Measurements from ENCODE around the gene XRCC4.
"Not testable (repeated sequence)": the region's sequence is repeated elsewhere in the genome, so short reads cannot be mapped to it uniquely, and the experiment has no call there.

XRCC4 gene

DNA sequence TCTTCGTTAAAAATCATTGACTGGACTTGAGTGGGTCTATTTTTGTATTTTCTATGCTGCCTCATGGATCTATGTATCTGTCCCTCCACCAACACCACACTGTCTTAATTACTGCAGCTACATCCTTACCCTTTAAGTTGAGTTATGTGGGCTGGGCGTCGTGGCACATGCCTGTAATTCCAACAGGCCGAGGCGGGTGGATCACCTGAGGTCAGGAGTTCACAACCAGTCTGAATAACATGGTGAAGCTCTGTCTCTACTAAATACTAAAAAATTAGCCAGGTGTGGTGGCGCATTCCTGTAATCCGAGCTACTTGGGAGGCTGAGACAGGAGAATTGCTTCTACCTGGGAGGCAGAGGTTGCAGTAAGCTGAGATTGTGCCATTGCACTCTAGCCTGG, 48.2 kb downstream of the XRCC4 start:
- no peak for DNase-seq

DNA sequence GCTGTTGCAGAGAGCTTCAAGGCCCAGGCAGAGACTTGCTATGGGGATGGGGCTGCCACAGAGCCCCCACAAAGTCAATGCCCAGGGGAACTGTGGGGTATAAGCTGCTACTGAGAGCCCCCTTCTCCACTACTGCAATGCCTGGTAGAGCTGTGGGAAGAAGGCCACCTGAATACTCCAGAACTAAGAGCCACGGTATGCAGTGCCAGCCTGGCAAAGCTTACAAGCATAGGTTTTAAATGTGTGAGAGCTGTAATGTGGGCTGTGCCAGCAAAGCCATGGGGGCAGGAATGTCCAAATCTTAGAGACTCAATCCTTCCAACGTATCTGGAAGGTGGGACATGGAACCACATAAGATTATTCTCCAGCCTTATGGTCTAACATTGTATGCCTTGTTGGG, 49.2 kb downstream of the XRCC4 start:
- no peak for DNase-seq

DNA sequence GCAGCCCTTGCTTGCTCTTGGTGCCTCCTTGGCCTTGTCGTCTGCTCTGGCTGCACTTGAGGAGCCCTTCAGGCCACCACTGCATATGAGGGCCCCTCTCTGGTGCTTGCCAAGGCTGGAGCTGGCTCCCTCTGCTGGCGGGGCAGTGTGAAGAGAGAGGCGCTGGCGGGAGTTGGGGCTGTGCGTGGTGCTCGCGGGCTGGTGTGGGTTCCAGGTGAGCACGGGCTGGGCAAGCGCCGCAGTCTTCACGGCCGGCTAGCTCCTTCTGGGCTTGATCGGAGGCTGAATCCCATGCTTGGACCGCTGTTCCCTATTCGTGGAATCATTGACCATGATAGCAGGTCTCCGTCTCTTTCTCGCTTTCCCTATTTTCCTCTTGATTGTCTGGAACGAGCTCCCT, 56.5 kb downstream of the XRCC4 start:
- DNase-seq, result no peak

DNA sequence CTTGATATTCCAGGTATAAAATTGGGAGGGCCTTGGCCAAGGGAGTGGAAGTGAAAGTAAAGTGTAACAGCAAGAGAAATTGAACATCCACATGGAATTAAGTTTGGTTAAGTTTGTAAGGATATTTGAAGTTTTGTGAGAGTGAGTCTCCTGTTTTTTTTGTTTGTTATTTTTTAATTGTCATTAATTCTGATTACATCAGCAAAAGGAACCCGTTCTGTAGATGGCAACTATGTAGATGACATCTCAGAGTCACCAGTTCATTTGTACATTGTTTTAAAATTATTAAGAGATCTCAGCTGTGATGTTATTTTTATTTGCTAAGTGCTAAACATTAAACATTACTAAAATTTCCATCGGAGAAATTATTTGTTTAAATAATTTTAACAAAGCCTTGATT, 65.2 kb downstream of the XRCC4 start:
- no peak for DNase-seq

DNA sequence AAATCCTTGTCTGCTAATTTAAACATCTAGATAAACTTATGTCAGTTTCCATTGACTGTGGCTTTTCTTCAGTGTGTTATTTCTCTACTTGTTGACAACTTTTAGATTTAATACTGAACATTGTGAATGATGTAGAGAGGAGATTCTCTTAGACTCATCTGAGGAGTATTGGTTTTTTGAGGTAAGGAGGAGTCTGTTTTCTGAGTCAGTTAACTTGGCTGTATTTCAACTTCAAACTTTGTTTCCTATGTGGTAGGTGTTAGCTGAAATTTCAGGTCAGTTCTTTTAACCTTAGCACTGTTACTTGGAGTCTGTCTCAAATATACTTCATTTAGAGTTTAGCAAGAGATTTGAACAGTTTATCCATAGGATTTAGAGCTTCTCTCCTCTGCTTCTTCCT, 67.9 kb downstream of the XRCC4 start:
- no peak for DNase-seq

DNA sequence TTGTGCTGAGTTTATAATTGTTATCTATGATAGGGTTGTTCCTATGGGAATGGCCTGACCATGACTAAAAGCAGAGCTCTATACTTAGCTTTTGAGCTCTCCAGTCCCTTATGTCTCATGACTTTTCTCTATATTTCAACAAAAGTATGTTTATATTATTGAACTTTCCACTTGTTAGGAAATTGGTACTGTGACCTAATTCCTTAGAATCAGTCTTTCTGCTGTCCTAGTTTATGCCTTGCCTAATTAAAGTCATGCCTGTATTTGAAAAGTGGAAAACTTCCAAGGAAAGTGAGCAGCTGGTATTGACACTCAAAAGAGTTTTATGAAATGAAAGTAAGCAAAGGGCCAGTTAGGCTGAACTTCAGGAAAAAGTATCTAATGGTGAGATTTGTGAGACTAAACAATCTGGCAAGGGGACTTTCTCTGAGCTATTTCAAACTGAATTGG, 68.6 kb downstream of the XRCC4 start:
- DNase-seq, result no peak

DNA sequence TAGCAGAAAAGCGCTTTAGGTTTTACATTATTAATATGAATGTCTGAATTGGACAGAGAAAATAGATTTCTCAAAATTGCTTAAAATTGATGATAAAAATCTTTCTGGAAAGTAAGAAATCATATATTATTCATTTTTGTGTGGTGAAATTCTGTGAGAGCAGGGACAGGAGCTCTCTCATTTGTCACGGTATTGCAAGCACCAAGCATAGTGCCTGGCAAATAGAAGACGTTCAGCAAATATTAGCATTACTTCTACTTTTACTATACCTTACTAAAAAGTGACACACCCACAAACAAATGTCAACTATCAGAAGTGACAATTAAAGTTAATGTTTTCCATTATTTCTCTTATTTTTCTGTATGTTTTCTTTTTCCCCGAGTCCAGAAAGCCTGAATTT, 69.1 kb downstream of the XRCC4 start:
- no peak for DNase-seq

DNA sequence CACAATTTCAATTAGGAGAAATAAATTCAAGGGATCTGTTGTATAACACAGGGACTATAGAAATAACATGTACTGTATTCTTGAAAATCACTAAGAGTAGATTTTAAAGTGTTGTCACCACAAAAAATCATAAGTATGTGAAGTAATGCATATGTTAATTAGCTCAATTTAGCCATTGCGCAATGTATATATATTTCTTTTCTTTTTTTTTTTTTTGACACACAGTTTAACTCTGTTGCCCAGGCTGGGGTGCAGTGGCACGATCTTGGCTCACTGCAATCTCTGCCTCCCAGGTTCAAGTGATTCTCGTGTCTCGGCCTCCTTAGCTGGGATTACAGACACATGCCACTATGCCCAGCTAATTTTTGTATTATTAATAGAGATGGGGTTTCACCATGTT, 70.2 kb downstream of the XRCC4 start:
- no peak for DNase-seq

DNA sequence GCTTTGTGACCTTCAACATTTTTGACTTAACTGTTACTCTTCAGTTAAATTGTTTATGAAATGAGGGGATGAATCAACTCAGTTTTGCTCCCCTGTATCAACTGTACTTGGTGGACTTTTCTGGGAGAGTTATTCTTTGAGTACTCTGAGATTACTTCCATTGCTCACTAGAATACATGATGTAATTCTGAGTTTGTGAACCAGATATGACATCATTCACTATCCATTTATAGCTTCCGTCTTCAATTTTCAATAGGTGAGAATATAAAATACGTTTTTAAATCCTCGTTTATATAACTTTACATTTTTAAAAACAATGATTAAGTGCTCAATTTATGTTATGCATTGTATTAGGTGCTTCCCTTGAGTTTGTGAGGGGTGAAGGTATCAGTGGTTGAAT, 71.0 kb downstream of the XRCC4 start:
- DNase-seq, result no peak

DNA sequence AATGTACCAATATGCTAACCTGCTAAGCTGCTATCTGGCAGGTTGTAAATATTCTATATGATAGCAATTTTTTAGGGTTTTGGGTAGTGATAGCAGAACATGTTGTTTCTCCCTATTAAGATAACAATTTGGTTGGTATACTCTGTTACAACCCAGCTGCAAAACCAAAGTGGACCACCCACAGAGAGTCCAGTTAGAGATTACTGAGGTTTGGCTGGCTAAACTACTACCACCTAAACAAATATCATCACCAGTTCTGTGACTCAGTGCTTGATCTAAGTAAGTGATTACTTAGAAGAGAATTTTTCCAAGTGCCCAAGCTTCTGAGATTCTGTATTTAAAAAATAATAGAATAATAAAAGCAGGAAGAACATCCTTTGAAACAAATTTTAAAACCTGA, 72.3 kb downstream of the XRCC4 start:
- DNase-seq, result no peak

DNA sequence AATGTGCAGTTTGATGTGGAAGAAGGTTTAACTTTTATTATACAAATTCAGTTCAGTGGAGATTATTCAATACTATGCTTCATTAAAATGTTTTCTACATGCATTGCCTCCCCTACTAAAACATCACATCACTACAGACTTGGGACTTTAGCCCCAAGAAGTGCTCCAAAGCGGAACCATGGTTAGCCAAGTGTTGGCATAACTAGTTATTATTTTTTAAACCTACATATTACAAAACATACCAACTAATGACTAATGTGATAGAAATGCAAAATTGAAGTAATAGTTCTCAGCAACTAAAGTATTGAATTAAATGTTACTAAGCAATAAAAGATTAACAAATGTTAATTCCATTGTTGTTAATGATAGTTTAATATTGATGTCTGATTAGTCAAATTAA, 74.5 kb downstream of the XRCC4 start:
- no peak for DNase-seq

DNA sequence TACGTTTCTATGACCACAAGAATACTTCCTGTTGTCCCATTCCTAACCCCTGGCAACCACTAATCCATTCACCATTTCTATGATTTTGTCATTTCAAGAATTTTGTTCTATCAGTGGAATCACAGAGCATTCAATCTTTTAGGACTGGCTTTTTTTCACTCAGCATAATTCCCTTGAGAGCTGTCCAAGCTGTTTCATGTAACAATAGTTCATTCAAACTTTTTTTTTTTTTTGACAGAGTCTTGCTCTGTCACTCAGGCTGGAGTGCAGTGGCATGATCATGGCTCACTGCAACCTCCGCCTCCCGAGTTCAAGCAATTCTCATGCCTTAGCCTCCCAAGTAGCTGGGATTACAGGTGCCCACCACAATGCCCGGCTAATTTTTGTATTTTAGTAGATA, 75.6 kb downstream of the XRCC4 start:
- DNase-seq, result not testable (repeated sequence)

DNA sequence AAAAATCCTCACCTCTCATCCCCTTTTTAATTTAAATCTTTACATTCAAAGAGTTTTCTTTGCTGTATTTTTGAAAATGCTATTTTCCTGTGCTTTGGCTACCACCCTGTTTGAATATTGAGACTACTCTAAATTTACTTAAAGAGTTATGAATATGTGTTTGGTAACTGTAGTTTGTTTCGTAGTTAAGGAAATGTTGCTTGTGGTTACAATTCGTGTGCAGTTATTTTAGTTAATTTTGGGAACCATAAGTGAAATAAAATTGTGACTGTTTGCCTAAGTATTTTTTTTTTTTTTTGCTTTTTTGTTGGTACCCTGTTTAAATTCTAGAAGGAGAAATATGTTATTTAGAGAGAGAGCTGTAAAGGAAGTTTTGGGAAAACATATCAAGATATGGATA, 78.7 kb downstream of the XRCC4 start:
- DNase-seq, result no peak

DNA sequence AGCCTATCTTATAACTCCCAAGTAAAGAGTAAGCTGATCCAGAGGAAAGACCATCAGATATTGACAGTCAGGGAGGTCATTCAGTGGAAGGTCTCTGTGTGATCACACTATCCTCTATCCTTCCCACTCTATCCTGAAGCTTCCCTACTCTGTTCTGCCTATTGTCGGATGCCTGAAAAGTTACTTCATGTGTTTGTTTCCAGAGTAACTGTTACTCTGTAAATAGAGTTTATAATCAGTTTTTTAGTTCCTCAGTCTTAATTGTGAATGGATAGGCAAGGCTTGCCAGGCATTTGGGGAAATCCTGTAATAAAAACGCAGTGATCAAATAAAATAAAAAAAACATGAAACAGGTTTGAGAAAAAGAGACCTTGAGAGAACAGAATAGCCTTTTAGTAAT, 79.8 kb downstream of the XRCC4 start:
- DNase-seq, result peak; percentile 11 to 12

DNA sequence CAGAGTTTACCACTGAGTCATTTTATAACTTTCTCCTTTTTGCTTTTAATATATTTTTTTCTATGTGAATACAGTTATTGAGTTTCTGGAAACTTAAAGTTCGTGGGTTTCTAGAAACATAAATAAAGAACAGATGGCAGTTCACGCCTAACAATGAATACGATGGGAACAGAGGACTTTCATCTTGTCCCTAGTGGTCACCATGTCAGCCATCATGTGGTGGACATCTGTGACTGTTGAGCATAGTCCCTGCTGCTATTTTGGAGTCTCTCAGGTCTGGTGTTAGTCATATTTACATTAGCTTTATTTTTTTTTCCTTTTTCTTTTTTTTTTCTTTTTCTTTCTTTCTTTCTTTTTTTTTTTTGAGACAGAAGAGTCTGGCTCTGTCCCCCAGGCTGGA, 85.3 kb downstream of the XRCC4 start:
- no peak for DNase-seq

DNA sequence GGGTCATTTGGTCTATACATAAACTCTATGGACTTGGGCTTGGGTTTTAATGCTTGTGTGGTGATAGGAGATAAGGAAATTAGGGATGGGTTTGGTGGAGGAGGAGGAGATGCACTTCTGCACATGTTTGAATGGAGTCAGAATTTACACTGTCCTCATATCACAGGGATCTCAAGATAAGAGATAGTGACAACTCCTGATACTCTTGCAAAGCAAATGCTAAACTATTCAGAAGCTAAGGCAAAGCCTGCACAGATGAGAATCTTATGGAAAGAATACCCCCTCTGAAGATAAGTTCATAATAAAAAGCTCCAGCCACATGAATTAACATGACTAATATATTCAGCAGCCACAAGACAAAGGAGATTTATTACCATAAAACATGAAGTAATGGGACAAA, 90.2 kb downstream of the XRCC4 start:
- DNase-seq, result no peak

DNA sequence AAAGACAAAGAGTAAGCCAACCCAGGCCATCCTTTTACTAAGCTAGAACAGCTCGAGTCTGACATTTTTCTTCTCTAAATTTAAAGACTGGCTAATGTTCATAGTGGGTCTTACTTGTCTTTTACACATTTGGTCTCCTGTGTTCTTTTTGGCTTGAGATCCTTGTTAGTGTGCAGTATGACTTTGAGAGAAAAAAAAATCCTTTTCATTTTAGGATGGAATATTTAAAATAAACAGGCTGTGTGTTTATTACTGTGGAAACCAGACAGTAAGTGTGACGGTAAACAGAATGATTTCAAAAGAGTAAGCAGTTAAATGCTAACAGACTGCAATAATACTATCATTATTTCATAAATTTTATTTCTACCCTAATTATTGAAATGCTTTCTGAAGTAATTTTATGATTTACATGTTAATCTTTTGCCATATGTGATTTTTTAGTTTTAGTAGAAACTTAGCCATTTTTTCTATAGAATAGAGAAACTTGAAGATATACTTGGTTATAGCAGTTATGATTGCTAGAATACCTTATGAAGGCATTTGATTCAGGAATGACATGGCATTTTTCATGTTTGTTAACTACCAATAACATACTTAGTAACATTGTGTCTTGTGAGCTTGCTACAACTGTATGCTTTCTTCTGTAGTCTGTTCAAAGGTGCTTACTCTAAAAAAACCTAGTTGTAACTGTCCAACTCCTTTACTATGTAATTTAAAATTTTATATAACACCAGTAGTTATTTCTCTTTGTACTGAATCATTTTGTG, 92.4 kb downstream of the XRCC4 start:
- no peak for DNase-seq

DNA sequence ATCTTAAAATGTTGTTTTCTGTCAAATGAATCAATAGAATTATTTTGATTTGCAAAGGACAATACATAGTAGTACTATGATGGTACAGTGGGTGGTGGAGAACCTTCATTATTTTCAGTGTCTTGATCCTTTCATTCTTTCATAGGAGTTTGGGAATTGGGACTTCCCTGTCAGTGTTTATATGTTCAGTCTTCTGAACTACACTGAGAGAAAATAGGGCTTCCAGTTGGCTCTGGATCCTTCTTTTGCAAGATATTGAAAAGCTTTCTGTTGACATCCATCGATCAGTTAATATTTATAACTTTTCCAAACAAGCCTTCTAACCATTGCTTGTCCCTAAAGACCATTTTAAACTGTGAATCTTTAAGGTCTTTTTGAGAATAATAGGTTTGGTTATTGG, 94.7 kb downstream of the XRCC4 start:
- no peak for DNase-seq

DNA sequence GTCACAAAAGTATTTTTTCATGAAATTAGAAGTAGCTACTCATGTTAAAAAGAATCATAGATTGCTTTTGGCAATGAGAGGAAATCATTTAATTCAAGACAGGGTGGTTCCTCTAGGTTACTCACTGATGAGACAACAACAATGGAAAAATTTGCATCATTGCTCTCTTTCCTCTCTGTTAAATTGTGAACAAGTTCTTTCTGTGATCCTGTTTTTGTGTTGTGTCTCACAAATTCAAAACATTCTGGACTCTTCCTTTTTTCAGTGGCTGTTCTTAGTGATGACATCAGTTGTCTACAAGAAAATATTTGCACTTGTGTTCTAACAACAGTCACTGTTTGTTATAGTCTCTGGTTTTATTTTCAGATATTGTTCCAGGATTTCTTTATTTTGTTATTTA, 95.3 kb downstream of the XRCC4 start:
- DNase-seq, result peak; percentile 15 to 37

DNA sequence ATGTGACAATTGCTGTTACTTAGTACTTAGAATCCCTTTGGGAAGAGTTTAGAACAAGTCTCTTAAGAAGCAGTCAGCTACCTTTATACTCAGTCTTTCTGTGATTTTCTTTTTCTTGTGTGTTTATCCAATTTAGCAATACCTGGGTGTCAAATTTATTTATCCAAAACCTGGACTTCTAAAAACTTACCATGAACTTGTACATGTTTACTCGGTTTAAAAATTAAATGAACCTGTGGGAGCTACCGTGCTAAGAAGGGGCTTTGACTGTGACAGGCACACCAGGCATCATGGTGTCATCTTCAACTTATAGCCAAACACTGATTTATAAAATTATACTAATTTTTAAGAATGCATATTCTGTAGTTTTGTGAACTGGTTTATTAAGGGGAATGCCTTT, 96.5 kb downstream of the XRCC4 start:
- no peak for DNase-seq

DNA sequence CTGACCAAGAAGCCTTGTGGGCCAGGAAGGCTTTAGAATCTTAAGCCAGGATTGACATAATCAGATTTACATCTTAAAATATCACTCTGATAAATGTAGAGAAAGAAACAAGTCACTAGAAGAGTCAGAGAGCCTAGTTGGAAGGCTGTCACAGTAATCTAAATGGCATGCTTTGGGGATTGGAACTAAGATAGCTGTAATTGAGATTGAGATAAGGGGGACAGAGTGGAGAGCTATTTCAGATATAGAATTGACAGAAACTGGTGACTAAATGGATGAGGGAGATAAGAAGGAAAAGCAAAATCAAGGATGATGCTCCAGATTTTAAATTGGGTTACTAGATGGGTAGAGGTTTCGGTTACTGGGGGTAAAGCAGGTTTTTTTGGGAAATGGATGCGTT, 100.5 kb downstream of the XRCC4 start:
- DNase-seq, result no peak

DNA sequence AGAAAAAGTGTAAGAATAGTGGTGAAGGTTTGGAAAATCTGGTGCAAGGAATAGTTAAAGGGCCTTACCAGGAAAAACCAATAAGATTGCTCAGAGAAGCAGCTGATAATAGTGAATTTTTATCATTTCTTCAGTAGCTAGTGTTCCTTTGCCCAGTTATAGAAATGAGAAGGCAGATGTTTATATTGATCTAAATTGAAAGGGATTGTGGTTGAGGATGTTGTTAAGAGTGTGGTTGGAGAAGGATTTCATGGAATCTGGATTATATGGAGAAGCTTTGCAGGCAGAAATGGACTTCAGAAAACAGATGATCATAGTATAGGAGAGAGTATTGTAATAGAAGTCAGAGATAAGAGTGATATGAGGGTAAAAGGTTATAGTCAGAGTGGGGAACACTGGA, 102.6 kb downstream of the XRCC4 start:
- no peak for DNase-seq

DNA sequence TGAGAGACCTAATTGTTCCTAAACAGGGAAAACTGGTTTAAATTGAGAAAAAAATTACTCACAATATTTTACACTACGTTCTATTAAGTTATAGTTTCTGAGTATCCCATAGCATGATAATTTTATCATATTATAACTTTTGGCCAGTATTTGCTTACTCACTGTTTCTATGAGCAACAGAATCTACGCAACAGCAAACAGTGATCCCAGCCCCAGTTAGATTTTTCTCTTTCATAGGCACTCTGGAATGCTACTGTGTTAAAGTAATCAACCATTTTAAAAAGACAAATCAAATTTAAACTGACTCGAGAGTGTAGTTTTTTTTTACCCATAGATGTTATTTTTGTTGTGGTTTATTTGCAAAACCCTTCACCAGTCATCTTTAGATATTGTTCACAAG, 107.2 kb downstream of the XRCC4 start:
- no peak for DNase-seq

DNA sequence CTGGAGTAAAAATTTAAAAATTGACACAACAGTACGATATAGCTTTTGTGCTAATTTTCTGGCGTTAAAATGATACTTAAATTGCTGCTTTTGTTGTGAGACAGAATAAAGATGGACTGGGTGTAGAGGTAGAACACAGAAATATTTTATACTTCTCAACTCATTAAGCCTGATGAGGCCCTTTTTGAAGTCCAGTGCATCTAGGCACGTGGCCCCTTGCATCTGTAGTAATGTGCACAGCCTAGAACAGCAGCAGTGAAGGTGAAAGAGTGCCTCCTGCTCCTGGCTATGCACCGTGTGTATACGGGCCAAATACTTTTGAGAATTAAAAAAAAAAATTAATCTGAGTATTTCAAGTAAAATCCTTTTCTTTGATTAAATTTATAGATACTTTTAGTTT, 115.6 kb downstream of the XRCC4 start:
- DNase-seq, result no peak

DNA sequence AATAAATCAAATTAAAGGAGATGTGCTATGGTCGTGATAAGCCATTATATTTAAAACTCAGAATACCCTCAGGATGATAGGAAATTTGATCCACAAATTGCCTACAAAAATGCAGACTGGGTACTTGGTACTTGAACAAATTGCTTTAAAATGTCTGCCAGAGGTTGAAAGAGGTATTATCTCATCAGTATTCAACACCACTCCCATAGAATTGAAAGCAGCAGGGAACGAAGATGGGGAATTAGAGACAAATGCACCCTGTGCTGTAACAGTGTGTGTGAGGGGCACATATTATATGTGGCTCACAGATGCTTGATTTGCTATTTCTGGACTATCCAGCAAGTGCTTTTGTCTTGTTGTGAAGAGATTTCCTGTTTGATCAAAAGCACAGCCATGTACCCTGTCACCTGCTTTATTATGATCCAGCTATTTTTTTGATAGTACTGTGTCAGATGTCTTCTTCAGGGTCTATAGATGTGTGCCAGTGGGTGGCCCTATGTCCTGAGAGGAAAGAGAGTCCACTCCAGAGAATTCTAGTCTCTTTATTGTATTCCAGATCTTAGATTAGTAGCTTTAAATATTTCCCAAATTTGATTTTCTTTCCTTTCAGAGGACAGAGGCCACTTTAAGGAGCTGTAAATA, 120.1 kb downstream of the XRCC4 start:
- DNase-seq, result no peak
